Pancreas (tissue), 10 donors: ENCODE results near the gene PPP6R3. TPM values are rescaled to one million over a fixed set of nuclear protein-coding genes. Genes with fewer than 3 reads are reported as not detected.

Experiments
- ATAC-seq, 4 donors: fragments of 200-7000 bp; cut with Tn5 transposase; one replicate each; pipeline versions ENCODE4 v1.8.0 to v1.9.1; 2020; ENCODE audit warnings: mild to moderate bottlenecking in 4 of 4, moderate library complexity in 4 of 4
- DNase-seq, 6 donors: peaks; one replicate each; pipeline ENCODE4 v3.0.0-alpha.2; 2020
- FAIRE-seq: peaks from 2 replicates; lab custom pipeline; 2012; peaks lifted over from hg19 to GRCh38; lab: Jason Lieb, UNC
- H3K27ac ChIP-seq, 4 donors: fragments of 200-600 bp; sonication (generic); 1 replicate in 3 of 4; 2 replicates in 1 of 4; pipeline versions ENCODE4 v1.5.0 to v1.8.0; 2020
- H3K27me3 ChIP-seq, 4 donors: fragments of 200-600 bp; one replicate each; pipeline ENCODE4 v1.8.0; 2021
- H3K36me3 ChIP-seq, 3 donors: fragments of 200-600 bp; sonication (generic) in 1 of 3; one replicate each; pipeline versions ENCODE4 v1.5.0 to v1.8.0; 2020 to 2021
- H3K4me1 ChIP-seq, 3 donors: fragments of 200-600 bp; one replicate each; pipeline ENCODE4 v1.8.0; 2021
- H3K4me3 ChIP-seq, 4 donors: fragments of 200-600 bp; sonication (generic) in 2 of 4; one replicate each; pipeline versions ENCODE4 v1.5.0 to v1.8.0; 2020 to 2021
- H3K9me3 ChIP-seq, 4 donors: fragments of 200-600 bp; one replicate each; pipeline ENCODE4 v1.8.0; 2021
- WGBS, 2 donors: extraction: QIAGEN DNeasy Blood & Tissue Kit; methylation state at CpG; one replicate each; pipeline ENCODE4 v1.1.7; 2013; 5-methylcytosine and 5-hydroxymethylcytosine counted together
- intact Hi-C, 3 donors: fragments of 100-400 bp; cut with DNase I; formaldehyde crosslinking; loops; one replicate each; pipeline versions ENCODE4 v1.11.1 to v1.14.2; 2022
- polyA plus RNA-seq, 2 donors: library from polyadenylated mRNA; stranded (reverse); fragments of 200-250 nt; gene quantifications; one replicate each; pipeline ENCODE4 v1.2.3, GENCODE V29; 2013
- total RNA-seq, 6 donors: library from RNA; stranded (reverse); fragmentation: NEBNext Ultra II Directional in 4 of 6; extraction: Animal tissue kit (Norgen Biotek cat#: 25700) in 4 of 6; gene quantifications; one replicate each; pipeline versions ENCODE4 v1.2.1 to v1.2.4, GENCODE V29; 2021 to 2023
- TF ChIP-seq, protein P1 (sequence below), 4 donors: fragments of 200-600 bp; sonication (generic) in 3 of 4; IDR thresholded peaks; one replicate each; pipeline versions ENCODE4 v1.5.0 to v1.8.0; 2021; ENCODE audit warnings: antibody characterized with exemption in 4 of 4
- donor health status: healthy with polysubstance abuse.
- donor health status: DM: no; HTN: no; CAD: no; lungs with moderate emphysema.
- donor health status: DM: no; HTN: no; CAD: no.
- donor health status: control.
- donor health status: control.
- donor health status: Bipolar disorder and iron deficiency.
- donor health status: DM: yes; HTN: yes; CAD: no.
- donor health status: DM: no; HTN: no; CAD: no.
- donor health status: DM: no; HTN: no; CAD: no.
- donor health status: DM: yes; HTN: yes; CAD: no.

PPP6R3 gene
- total and polyA plus RNA-seq, 8 donors, result 19.5 to 56.0 (median 33.5) TPM

DNA sequence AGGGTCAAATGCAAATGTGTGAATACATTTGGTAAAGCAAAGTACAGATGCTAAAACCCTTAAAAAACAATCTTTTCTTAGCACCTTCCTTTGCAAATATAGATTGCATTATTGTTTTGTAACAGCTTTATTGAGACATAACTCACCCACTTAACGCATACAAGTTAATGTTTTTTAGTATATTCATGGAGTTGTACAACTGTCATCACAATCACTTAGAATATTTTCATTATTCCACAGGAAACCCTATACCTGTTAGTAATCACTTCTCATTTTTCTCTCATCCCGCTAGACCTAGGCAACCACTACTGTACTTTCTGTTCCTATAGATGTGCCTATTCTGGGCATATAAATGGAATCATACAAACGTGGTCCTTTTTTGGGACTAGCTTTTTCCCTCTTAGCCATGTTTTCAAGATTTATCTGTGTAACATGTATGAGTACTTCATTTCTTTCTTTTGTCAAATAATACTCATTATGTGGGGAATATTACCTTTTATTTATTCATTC lies 34.7 kb downstream of the PPP6R3 start:
- H3K36me3 ChIP-seq, result no peaks in the 10 kb centered on the region
- FAIRE-seq (no peak), DNase-seq (no peak), ATAC-seq (no peak)
- no peaks in the 10 kb centered on the region for H3K9me3 ChIP-seq
- peaks cover 4 to 15% (median 13%) of the 10 kb centered on the region in 3 donors for H3K4me1 ChIP-seq
- intact Hi-C loops, result no loop called here
- no peak overlapping the region for H3K4me3 ChIP-seq
- WGBS, 2 donors, result 68 to 74% methylated on average over 3 of the region's 3 CpGs
- no peaks in the 10 kb centered on the region for H3K27me3 ChIP-seq
- no peak overlapping the region for H3K27ac ChIP-seq
- TF ChIP-seq, protein P1, sequence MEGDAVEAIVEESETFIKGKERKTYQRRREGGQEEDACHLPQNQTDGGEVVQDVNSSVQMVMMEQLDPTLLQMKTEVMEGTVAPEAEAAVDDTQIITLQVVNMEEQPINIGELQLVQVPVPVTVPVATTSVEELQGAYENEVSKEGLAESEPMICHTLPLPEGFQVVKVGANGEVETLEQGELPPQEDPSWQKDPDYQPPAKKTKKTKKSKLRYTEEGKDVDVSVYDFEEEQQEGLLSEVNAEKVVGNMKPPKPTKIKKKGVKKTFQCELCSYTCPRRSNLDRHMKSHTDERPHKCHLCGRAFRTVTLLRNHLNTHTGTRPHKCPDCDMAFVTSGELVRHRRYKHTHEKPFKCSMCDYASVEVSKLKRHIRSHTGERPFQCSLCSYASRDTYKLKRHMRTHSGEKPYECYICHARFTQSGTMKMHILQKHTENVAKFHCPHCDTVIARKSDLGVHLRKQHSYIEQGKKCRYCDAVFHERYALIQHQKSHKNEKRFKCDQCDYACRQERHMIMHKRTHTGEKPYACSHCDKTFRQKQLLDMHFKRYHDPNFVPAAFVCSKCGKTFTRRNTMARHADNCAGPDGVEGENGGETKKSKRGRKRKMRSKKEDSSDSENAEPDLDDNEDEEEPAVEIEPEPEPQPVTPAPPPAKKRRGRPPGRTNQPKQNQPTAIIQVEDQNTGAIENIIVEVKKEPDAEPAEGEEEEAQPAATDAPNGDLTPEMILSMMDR (IDR thresholded peaks at IDR 0.05), result no peak

DNA sequence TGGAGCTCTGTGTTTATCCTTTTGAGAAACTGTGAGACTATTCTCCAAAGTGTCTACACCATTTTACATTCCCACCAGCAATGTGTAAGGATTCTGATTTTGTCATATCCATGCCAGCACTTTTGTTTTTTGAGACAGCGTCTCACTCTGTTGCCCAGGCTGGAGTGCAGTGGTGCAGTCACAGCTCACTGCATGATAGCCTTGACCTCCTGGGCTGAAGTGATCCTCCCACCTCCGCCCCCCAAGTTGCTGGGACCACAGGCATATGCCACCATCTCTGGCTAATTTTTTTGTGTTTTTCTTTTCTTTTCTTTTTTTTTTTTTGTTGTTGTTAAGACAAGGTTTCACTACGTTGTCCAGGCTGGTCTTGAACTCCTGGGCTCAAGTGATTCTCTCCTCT lies 35.3 kb downstream of the PPP6R3 start:
- 85 to 92% methylated on average over 3 of the region's 3 CpGs for WGBS, 2 donors
- Histone ChIP-seq H3K27ac (no peak overlapping the region), H3K9me3 (no peaks in the 10 kb centered on the region), H3K27me3 (no peaks in the 10 kb centered on the region), H3K4me1 (peaks cover 4 to 15% (median 13%) of the 10 kb centered on the region in 3 donors), H3K4me3 (no peak overlapping the region), H3K36me3 (no peaks in the 10 kb centered on the region)
- intact Hi-C loops, result no loop called here
- DNase-seq (no peak), FAIRE-seq (no peak), ATAC-seq (no peak)
- TF ChIP-seq, protein P1 (IDR thresholded peaks at IDR 0.05), result no peak

DNA sequence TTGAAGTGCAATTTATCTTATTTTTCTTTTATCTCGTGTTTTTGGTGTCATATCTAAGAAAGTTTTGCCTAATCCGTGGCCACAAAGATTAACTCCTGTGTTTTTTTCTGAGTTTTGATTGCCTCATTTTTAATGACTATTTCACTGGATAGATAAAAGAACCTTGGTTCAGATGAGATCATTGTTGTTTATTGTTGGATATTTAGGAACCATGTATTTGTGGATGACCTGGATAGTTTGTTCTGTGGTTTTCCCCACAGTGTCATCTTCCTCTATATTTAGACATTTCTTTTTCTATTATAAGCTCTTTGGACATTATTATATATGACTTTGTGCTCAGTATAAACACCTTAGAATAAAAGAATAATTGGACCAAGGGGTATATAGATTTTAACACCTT lies 37.2 kb downstream of the PPP6R3 start:
- DNase-seq (no peak), FAIRE-seq (no peak), ATAC-seq (no peak)
- WGBS, 2 donors, result 16 to 17% methylated on average over 2 of the region's 2 CpGs
- no peaks in the 10 kb centered on the region for H3K36me3 ChIP-seq
- TF ChIP-seq, protein P1 (IDR thresholded peaks at IDR 0.05), result no peak
- H3K4me3 ChIP-seq, result no peak overlapping the region
- no peak overlapping the region for H3K27ac ChIP-seq
- intact Hi-C loops, result no loop called here
- H3K4me1 ChIP-seq, result peaks cover 4 to 17% (median 13%) of the 10 kb centered on the region in 3 donors
- H3K9me3 ChIP-seq, result no peaks in the 10 kb centered on the region
- no peaks in the 10 kb centered on the region for H3K27me3 ChIP-seq

DNA sequence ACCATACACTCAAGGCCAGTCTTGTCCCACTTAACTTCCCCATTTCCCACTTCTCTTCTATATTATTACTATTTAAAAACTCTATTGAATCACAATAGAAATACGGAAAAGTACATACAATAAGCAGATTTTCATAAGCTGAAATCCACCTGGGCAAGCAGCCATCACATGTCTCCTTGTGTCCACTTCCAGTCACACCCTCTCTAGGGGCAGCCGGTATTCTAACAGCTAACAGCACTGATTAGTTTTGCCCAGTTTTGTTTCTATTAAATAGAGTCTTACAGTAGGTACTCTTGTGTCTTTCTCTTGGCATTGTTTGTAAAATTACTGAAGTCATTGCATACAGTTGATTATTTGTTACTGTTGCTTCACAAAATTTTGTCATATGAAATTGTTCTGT lies 37.8 kb downstream of the PPP6R3 start:
- Histone ChIP-seq H3K27ac (no peak overlapping the region), H3K4me1 (peaks cover 4 to 21% (median 17%) of the 10 kb centered on the region in 3 donors), H3K4me3 (no peak overlapping the region), H3K9me3 (no peaks in the 10 kb centered on the region), H3K27me3 (no peaks in the 10 kb centered on the region), H3K36me3 (no peaks in the 10 kb centered on the region)
- peak in 3 of 4 donors; percentile 61 to 73 (median 64) for ATAC-seq
- no peak for FAIRE-seq
- TF ChIP-seq, protein P1 (IDR thresholded peaks at IDR 0.05), result no peak
- DNase-seq, result no peak
- WGBS, 2 donors, result 6 to 9% methylated on average over 2 of the region's 2 CpGs
- intact Hi-C loops, result no loop called here
